ENCODE data around the gene ZNF740.
"Not testable (repeated sequence)": the region's sequence is repeated elsewhere in the genome, so short reads cannot be mapped to it uniquely, and the experiment has no call there.

ZNF740 gene, protein sequence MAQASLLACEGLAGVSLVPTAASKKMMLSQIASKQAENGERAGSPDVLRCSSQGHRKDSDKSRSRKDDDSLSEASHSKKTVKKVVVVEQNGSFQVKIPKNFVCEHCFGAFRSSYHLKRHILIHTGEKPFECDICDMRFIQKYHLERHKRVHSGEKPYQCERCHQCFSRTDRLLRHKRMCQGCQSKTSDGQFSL

DNA sequence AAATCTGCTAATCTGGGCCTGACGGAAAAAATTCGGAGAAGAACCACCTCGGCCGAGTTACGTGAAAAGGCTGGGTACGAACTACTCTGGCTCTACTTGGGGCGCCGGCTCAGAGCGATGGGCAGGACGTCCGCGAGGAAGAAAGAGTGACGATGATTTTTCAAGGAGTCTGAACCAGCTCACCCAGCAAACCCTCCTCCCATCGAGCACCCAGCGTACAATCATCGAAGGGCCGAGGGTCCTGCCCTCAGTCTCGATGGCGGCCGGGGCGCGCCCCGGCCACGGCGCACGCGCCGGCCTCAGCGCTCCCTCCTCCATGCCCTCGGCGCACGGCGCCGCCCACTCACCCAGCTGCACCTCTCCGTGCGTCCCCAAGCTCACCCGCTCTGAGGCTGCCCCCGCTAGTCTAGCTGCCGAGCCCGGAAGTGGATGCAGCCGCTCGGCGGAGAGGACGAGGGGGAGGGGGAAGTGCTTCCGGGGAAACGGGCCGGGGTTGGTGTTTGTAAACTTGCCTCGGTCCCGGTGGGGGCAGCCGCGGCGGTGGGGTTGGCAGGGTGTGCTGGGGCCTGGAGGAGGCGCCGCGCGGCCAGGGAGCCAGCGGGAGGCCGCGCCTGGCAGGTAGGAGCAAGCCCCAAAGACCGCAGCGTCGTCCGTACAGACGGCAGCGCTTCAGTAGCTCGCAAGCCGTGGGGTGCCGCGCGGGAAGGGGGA is at the start of gene ZNF740, which contains the start of gene CSAD:
ZNF740 (plus strand) TSS at position 503 of the 711 bp plus-strand sequence. CDS start 1,262 bp downstream, outside the sequence.
CSAD (minus strand) TSS at position 706 of the 711 bp plus-strand sequence. CDS start 7,455 bp downstream, outside the sequence.
- DNase-seq = peak; percentile 94

DNA sequence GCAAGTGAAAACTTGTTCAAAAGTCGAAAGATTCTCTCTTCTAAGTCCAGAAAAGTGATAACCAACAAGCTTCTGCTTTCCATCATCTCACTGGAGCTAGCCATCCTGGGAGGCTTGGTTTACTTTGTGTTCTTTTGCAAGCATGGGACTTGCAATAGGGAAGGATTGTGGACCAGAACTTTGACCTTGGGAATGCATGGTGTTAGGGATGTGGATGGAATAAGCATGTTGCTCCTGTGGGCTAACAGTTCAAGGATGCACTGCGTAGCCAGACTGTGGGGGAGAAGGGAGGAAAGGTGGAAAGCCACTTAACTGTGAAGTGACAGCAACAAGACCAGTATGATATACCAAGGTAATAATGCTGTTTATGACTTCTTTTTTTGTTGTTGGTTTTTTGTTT is 48.7 kb upstream of the ZNF740 start:
- DNase-seq = no peak

DNA sequence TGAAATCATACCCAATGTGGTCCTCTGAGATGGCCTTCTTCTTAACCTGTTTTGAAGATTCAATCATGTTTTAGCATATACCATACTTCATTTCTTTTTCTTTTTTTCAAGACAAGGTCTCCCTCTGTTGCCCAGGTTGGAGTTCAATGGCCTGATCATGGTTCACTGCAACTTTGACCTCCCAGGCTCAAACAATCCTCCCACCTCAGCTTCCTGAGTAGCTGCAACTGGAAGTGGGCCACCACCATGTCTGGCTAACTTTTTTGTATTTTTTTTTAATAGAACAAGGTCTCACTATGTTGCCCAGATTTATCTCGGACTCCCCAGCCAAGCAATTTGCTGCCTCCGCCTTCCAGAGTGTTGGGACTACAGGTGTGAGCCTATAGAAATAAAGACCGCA is 46.8 kb upstream of the ZNF740 start:
- no peak for DNase-seq

DNA sequence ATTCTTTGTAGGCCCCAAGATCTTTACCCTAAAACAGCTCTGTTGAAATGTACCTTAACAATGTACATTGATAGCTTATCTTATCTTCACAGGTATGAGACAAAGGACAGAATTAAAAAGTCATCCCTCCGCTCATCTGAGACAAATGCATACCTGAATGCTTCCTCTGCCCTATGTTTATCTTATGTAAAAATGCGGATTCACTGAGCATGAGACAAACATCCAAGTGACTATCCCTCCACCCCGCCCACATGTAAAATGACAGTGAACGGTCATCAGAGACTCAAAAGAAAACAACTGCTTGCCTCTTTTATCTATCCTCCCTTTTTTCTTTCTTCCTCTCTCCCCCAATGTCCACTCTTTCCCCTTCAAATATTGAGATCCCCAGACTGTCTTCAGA is 37.2 kb upstream of the ZNF740 start:
- DNase-seq = no peak

DNA sequence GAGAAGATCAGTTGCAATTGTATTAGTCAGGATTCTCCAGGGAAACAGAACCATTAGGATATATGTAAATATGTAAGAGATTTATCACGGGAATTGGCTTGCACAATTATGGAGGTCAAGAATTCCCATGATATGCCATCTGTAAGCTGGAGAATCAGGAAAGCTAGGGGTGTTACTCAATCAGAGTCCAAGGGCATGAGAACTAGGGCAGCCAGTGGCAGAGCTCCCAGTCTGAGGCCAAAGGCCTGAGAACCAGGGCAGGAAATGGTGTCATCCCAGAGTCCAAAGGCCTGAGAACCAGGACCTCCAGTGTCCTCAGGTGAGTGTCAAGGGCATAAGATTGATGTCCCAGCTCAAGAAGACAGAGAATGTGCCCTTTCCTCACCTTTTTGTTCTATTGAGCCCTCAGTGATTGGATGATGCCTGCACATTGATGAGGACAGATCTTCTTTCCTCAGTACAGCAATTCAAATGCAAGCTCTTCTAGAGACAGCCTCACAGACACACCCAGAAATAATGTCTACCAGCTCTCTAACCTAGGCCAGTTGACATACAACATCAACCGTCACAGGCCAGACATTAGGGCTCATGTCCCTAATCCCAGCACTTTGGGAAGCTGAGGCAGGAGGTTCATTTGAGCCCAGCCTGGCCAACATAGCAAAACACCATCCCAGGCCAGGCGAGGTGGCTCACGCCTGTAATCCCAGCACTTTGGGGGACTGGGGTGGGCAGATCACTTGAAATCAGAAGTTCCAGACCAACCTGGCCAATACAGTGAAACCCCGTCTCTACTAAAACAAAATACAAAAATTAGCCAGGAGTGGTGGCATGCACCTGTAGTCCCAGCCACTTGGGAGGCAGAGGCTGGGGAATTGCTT is 34.9 kb upstream of the ZNF740 start:
- DNase-seq = no peak

DNA sequence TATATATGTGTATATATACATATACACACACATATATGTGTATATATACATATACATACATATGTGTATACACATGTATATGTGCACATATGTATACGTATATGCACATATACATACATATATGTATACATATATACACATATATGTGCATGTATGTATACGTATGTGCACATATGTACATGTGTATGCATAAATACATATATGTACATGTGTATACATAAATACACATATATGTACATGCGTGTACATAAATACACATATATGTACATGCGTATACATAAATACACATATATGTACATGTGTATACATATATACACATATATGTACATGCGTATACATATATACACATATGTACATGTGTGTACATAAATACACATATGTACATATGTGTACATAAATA is 33.3 kb upstream of the ZNF740 start:
- DNase-seq = no peak

DNA sequence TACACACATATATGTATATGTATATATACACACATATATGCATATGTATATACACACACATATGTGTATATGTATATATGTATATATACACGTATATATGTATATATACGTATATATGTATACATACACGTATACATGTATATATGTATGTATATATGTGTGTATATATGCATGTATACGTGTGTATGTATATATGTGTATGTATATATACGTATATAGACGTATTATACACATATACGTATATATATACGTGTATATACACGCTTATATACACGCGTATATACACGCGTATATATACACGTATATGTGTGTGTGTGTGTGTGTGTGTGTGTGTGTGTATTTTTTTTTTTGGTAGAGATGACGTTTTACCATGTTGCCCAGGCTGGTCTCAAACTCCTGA is 32.9 kb upstream of the ZNF740 start:
- DNase-seq = no peak

DNA sequence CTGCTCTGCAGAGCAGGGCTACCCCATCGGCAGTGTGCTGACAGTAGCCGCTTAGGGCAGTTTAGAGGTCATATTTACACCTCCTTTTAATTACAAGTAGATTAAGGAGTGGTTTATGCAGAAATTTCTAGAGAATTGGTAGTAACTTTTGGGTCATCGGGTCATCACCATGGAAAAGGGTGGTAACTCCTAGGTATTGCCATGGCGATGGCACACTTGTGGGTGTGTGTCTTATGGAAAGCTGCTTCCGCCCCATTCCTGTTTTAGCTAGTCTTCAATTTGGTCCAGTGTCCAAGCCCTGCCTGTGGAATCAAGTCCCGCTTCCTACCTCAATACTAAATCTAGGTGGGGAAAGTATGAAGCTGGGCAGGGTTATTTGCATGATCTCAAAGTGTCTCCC is 29.5 kb upstream of the ZNF740 start:
- DNase-seq = no peak

DNA sequence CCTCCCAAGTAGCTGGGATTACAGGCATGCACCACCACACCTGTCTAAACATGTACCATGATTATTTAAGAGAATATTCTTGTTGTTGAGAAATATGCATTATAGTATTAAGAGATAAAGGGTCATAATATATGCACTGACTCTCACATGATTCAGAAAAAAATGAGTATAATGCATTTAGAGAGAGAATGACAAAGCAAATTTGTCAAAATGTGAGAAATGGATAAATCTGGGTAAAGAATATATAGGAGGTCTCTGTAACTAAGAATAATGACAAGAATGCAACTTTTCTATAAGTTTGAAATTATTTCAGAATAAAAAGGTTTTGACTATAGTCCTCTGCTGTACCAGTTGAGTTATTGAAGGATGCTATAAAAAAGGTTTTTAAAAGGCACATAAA is 28.1 kb upstream of the ZNF740 start:
- DNase-seq = no peak

DNA sequence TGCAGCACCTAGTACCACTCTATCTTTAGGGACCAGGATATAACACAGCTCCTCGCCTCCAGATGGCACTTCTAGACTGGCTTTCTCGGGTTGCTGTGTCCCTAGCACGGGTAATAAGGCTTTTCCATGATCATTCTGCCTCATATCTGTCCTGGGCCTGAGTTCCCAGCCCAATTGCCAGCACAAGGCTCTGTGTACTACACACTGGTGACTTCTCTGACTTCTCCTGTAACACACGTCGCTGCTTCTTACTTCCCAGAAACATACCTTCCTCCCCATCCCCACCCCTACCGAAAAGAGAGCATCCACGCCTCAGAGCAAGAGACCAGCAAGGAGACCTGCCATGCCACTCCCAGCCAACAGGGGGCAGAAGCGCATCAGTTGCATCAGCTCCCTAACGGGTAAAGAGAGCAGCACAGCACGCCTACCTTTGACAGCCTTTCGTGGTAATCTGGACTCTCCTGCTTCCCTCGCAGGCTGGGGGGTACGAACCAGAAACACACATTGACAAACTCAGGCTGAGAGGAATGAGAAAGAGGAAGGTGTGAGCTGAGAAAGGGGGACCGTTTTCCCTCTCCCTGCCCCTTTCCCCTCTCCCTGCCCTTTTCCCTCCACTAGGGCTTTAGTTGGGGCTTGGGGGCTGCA is 21.2 kb upstream of the ZNF740 start:
- peak; percentile 34 for DNase-seq

DNA sequence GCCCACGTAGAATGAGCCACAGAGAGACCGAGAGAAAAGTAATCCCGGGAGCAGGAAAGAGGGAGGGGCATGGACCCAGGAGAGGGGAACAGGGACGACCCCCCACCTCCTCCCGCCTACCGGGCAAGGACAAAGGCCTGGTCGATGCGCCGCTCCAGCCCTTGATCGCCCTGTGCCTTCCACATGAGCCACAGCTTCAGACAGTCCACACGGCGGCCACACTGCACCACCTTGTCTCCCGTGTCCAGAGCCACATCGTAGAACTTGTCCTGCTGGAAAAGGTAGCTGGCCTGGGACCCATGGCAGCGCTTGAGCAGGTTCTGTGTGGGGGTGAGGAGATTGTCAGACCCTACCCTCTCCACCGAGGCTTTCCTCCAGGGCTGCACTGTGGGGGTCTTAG is 20.5 kb upstream of the ZNF740 start:
- no peak for DNase-seq

DNA sequence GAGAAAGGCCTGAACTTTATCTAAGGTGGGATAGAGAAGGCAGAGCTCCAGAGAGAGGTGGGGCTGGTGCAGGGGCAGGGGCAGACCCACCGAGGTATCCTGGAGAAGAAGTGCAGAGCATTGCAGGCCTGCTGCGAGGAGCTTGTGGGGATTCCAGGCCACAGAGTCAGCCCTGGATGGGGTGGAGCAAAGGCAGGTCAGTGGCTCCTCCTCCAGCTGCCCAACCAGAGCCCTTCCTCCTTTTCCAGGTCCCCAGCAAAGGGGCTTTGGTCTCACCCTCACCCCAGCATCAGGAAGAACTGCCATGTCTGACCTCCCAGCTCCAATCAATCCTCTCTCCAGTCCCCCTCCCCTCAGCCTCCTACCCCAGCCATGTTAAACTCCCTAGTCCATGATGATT is 19.8 kb upstream of the ZNF740 start:
- no peak for DNase-seq

DNA sequence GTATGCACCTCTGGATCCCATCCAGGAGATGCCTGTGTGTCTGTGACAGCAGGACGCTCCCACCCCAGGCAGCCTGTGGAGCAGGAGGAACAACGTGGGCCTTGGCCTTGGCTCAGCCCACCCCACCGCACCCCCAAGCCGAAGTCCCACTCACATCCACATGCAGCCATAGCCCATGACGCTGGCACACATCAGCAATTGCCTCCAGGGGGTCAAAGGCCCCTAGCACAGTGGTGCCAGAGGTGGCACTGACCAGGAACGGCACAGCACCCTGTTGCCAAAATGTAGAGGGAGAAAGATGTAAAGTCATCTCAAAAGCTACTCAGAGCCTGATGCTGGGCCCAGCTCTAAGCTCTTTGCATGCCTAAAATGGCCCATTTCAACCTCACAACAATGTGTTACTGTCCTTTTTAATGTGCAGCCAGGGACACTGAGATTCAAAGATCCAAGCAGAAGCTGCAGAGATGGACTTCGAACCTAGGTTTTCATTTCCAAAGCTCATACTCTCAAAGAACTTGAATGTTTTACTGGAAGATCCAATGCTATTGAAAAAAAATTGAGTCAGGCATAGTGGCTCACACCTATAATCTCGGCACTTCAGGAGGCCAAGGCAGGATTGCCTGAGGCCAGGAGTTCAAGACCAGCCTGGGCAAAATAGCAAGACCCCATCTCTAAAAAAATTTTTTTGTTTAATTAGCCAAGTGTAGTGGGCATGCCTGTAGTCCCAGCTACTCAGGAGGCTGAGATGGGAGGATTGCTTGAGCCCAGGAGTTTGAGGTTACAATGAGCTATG is 19.2 kb upstream of the ZNF740 start:
- no peak for DNase-seq

DNA sequence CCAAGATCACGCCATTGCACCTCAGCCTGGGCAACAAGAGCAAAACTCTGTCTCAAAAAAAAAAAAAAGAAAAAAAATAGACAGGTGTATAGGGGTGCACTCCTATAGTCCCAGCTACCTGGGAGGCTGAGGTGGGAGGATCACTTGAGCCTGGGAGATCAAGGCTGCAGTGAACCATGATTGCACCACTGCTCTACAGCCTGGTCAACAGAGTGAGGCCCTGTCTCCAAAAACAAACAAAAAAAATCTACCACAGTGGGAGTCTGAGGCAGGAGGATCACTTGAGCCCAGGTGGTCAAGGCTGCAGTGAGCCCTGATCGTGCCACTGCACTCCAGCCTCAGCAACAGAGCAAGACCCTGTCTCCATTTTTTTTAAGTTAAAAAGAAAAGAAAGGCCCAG is 17.5 kb upstream of the ZNF740 start:
- not testable (repeated sequence) for DNase-seq

DNA sequence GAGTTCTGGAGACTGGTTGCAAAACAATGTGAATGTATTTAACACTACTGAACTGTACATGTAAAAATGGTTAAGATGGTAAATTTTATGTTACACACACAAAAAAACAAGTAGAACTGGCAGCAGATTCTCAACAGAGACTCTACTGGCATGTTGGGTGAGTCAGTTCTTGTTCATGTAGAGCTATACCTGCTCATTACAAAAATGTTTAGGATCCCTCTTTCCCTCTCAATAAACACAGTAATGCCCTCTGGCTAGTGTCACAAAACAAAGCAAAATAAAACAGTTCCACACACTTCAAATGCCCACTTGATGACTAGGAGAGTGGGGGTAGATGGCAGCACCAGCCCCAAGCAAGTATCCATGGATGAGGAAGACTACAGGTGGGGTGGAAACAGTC is 13.7 kb upstream of the ZNF740 start:
- DNase-seq = no peak

DNA sequence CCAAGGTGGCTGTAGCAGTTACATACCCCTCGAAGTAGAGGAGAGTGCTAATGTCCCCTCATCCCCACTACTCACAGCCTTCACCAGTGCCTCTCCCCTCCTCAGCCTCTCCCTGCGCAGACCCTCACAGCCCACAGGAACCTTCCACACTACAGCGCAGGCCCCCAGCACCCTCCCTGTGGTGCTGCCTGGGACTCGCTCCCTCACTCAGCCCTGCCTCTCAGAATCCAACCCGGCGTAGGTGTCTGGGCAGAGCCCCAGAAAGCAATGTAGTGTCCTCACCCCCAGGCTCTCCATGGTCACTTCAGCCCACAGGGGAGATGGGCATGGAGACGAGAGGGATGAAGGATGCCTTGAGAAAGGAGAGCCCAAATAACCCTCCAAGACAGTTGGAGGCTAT is 10.9 kb upstream of the ZNF740 start:
- no peak for DNase-seq

DNA sequence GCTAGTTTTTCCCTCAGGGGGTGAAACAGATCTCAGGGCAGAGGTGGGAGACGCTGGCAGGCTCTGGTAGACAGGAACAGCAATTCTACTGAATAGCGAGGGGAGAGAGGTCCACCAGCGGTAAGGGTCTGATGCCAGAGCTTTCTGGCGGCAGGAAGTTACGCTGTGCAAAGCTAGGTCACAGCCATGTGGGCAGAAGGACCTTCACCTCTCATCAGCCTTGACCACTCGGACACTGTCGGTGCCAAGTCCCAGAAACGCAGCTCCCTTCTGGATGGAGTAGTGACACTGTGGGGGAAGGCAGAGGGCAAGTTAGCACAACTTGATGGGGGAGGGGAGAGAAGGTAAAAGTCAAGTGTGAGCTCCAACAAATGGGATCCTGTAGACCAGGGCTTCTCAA is 10.3 kb upstream of the ZNF740 start:
- DNase-seq = no peak

DNA sequence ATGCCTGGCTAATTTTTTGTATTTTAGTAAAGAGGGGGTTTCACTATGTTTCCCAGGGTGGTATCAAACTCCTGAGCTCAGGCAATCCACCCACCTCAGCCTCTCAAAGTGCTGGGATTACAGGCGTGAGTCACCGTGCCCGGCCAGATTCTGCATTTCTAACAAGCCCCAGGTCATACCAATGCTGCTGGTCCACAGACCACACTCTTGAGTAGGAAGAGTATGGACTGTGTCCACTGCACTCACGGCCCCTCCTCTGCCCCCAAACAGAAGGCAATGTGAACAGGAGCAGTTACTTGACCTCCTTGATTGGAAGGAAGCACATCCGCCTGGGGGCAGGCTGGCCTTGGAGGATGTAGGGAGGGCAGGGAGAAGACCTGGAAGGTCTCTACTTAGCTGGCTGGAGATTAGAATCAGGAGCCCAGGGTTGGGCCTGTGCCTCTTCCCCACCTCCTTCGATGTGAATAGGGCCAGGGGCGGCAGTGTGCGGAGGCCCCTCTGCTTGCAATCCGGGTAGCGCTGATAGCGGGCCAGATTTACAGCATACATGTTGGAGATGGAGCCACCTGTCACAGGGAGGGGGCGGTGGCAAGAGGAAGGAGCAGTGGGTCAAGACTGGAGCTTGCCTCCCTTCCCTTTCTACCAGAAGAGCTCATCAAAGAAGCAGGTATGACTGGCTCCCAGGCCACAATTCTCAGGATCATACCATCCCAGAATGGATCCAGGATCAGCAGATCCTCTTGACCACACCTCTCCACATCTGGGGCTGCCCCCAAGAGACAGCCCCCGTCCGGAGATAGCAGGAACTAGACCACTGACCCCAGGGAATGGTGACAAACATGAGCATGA is 9.4 kb upstream of the ZNF740 start:
- DNase-seq = no peak

DNA sequence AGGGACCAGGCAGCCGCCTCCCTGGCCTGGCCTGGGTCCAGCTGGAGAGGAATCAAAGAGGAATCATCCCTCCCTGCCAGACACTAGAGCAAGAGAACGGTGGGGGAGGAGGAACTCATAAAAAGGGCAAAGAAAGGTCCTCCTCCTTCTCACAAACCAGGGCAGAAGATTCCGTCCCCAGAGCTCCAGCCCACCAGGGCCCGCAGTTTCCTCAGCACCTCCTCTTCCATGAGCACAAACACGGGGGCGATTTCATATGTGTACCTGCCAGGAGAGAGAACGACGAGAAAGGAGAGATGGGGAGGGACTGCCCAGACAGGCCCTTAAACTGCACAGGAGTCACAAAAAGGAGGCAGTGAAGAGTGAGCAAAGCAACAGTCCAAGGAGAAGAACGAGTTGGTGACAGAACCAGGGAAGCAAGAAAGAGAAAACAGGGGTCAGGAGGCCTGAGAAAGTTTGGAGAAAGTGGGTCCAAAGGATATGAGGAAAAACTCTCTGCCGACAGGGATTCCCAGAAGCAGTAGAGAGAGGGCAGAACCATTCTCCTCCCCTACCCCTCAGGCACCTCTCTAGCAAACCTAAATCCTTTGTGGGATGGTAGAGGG is 8.7 kb upstream of the ZNF740 start:
- no peak for DNase-seq

DNA sequence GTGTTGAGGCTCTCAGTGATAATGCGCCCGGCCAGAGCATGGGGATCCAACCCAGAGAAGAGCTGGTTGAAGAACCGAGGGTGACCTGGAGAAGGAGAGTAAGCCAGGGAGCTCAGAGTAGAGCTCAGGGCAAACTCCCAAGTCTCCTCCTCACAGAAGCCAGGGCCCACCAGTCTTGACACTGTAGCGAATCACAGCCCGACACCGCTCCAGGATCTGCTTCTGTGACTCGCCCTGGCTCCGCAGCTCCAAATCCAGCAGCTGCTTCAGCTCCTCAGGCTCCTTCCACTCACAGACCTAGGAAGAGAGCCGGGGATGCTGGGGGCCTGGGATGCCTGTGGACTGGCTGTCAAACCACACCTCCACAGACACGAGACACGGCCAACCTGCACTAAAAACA is 8.2 kb upstream of the ZNF740 start:
- no peak for DNase-seq

Measured in NCI-H526 treated with DMSO at 0.1 percent for 48 hours (cell line).